ENCODE measurements around the gene FIP1L1. TPM values are rescaled to one million over a fixed set of nuclear protein-coding genes. Genes with fewer than 3 reads are reported as not detected.

The FIP1L1 gene
- total RNA-seq, 1 donor from 2014 or later, result 56.8 TPM

GRCh38 chr4:53498706-53499105 is 121.3 kb downstream of the FIP1L1 start:
- no peaks in the 10 kb centered on the region for H3K9me3 Mint-ChIP-seq (ENCODE audit: unreplicated experiment)
- no peak overlapping the region for H3K27ac Mint-ChIP-seq (ENCODE audit: unreplicated experiment)
- H3K27me3 Mint-ChIP-seq (ENCODE audit: unreplicated experiment), result peaks cover 3% of the 10 kb centered on the region
- H3K4me3 Mint-ChIP-seq (ENCODE audit: unreplicated experiment), result no peak overlapping the region
- no peaks in the 10 kb centered on the region for H3K4me1 Mint-ChIP-seq (ENCODE audit: low read depth, unreplicated experiment)
- DNase-seq, result no peak
- H3K36me3 Mint-ChIP-seq (ENCODE audit: unreplicated experiment), result peaks cover 6% of the 10 kb centered on the region
- no peak for TF ChIP-seq CTCF (IDR thresholded peaks at IDR 0.05; ENCODE audit: partially characterized antibody, unreplicated experiment)

- Mint-ChIP-seq H3K27ac (ENCODE audit: unreplicated experiment) (no peak overlapping the region), H3K36me3 (ENCODE audit: unreplicated experiment) (peaks cover 6% of the 10 kb centered on the region), H3K4me3 (ENCODE audit: unreplicated experiment) (no peak overlapping the region), H3K9me3 (ENCODE audit: unreplicated experiment) (no peaks in the 10 kb centered on the region), H3K4me1 (ENCODE audit: low read depth, unreplicated experiment) (no peaks in the 10 kb centered on the region), H3K27me3 (ENCODE audit: unreplicated experiment) (peaks cover 3% of the 10 kb centered on the region)
- DNase-seq, result no peak
- no peak for TF ChIP-seq CTCF (IDR thresholded peaks at IDR 0.05; ENCODE audit: partially characterized antibody, unreplicated experiment)
Observed at GRCh38 chr4:53499791-53500190, 122.3 kb downstream of the FIP1L1 start.

GRCh38 chr4:53500546-53500945 is 123.1 kb downstream of the FIP1L1 start:
- Mint-ChIP-seq H3K27ac (ENCODE audit: unreplicated experiment) (no peak overlapping the region), H3K4me3 (ENCODE audit: unreplicated experiment) (no peak overlapping the region), H3K27me3 (ENCODE audit: unreplicated experiment) (peaks cover 3% of the 10 kb centered on the region), H3K4me1 (ENCODE audit: low read depth, unreplicated experiment) (no peaks in the 10 kb centered on the region), H3K9me3 (ENCODE audit: unreplicated experiment) (no peaks in the 10 kb centered on the region), H3K36me3 (ENCODE audit: unreplicated experiment) (peaks cover 6% of the 10 kb centered on the region)
- no peak for DNase-seq
- no peak for TF ChIP-seq CTCF (IDR thresholded peaks at IDR 0.05; ENCODE audit: partially characterized antibody, unreplicated experiment)

DNA sequence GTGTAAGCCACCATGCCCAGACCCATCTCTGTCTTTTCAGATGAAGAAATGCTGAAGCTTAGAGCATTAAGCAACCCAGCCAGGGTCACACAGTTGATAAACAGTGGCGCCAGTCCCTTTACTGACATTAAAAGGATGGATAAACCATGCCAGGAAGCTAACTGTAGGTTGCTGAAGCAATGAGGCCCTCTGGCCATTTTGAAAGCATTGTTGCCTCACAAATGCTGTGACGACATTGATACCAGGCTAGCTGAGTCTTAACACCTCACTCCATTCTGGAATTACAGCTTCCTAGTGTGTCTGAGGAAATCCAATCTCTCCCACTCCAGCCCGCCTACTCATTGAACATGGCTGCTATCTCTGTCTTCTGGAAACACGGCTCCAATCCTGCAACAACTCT is 124.1 kb downstream of the FIP1L1 start:
- Mint-ChIP-seq H3K36me3 (ENCODE audit: unreplicated experiment) (peaks cover 2% of the 10 kb centered on the region), H3K27me3 (ENCODE audit: unreplicated experiment) (peaks cover 3% of the 10 kb centered on the region), H3K4me3 (ENCODE audit: unreplicated experiment) (no peak overlapping the region), H3K4me1 (ENCODE audit: low read depth, unreplicated experiment) (no peaks in the 10 kb centered on the region), H3K27ac (ENCODE audit: unreplicated experiment) (no peak overlapping the region), H3K9me3 (ENCODE audit: unreplicated experiment) (no peaks in the 10 kb centered on the region)
- no peak for TF ChIP-seq CTCF (IDR thresholded peaks at IDR 0.05; ENCODE audit: partially characterized antibody, unreplicated experiment)
- DNase-seq, result no peak

- no peak overlapping the region for H3K4me3 Mint-ChIP-seq (ENCODE audit: unreplicated experiment)
- H3K36me3 Mint-ChIP-seq (ENCODE audit: unreplicated experiment), result no peaks in the 10 kb centered on the region
- H3K9me3 Mint-ChIP-seq (ENCODE audit: unreplicated experiment), result no peaks in the 10 kb centered on the region
- H3K4me1 Mint-ChIP-seq (ENCODE audit: low read depth, unreplicated experiment), result no peaks in the 10 kb centered on the region
- no peak for DNase-seq
- no peaks in the 10 kb centered on the region for H3K27me3 Mint-ChIP-seq (ENCODE audit: unreplicated experiment)
- TF ChIP-seq CTCF (IDR thresholded peaks at IDR 0.05; ENCODE audit: partially characterized antibody, unreplicated experiment), result no peak
- H3K27ac Mint-ChIP-seq (ENCODE audit: unreplicated experiment), result no peak overlapping the region
Observed at GRCh38 chr4:53502094-53502493, 124.7 kb downstream of the FIP1L1 start.
